NT2/D1 (cell line): ENCODE measurements around the gene CACNA1I.

Source experiments
- DNase-seq: peaks from one replicate; pipeline ENCODE4 v3.0.0-alpha.2; 2011; ENCODE audit warnings: low read depth, low spot score
- H3K27me3 ChIP-seq: 2 replicates; pipeline ENCODE4 v1.6.0; 2011; ENCODE audit warnings: mild to moderate bottlenecking; ENCODE audit not compliant: insufficient read length, insufficient read depth
- H3K36me3 ChIP-seq: 2 replicates; pipeline ENCODE4 v1.6.1; 2011; ENCODE audit warnings: mild to moderate bottlenecking, low read length, mixed read lengths; ENCODE audit not compliant: insufficient read depth, insufficient read length
- H3K4me1 ChIP-seq: 2 replicates; pipeline ENCODE4 v1.5.1; 2011; ENCODE audit not compliant: insufficient read depth, insufficient read length
- H3K4me3 ChIP-seq: 2 replicates; pipeline ENCODE4 v1.5.1; 2011; ENCODE audit warnings: low read depth; ENCODE audit not compliant: insufficient read length
- H3K9ac ChIP-seq: 2 replicates; pipeline ENCODE4 v1.6.0; 2011; ENCODE audit warnings: low read depth; ENCODE audit not compliant: insufficient read length
- H3K9me3 ChIP-seq: 2 replicates; pipeline ENCODE4 v1.5.1; 2011; ENCODE audit warnings: mild to moderate bottlenecking, low read length; ENCODE audit not compliant: insufficient read depth
- SUZ12 ChIP-seq: IDR thresholded peaks from 2 replicates; pipeline ENCODE4 v1.6.1; 2011; ENCODE audit not compliant: insufficient read length, insufficient read depth; ENCODE audit errors: extremely low read depth
- YY1 ChIP-seq: IDR thresholded peaks from 2 replicates; pipeline ENCODE4 v1.6.1; 2011; ENCODE audit not compliant: insufficient read length, insufficient read depth
- ZNF274 ChIP-seq: IDR thresholded peaks from 2 replicates; pipeline ENCODE4 v1.6.1; 2011; ENCODE audit warnings: mild to moderate bottlenecking, low read depth, low read length

CACNA1I gene

GRCh38 chr22:39735776-39736175 lies 165.2 kb downstream of the CACNA1I start:
- Histone ChIP-seq H3K4me3 (no peak overlapping the region), H3K9ac (no peak overlapping the region), H3K9me3 (peaks cover 5% of the 10 kb centered on the region; the same call in 1 of the 2 replicates), H3K27me3 (no peaks in the 10 kb centered on the region), H3K36me3 (no peaks in the 10 kb centered on the region), H3K4me1 (peaks cover 5% of the 10 kb centered on the region)
- no peak for TF ChIP-seq SUZ12
- TF ChIP-seq YY1, result no peak
- no peak for TF ChIP-seq ZNF274
- no peak for DNase-seq

GRCh38 chr22:39738746-39739145 lies 168.2 kb downstream of the CACNA1I start:
- no peak for DNase-seq
- no peaks in the 10 kb centered on the region for H3K36me3 ChIP-seq
- H3K4me3 ChIP-seq, result no peak overlapping the region
- no peaks in the 10 kb centered on the region for H3K27me3 ChIP-seq
- peaks cover 5% of the 10 kb centered on the region; the same call in 1 of the 2 replicates for H3K9me3 ChIP-seq
- H3K9ac ChIP-seq, result no peak overlapping the region
- H3K4me1 ChIP-seq, result no peaks in the 10 kb centered on the region
- TF ChIP-seq ZNF274 (no peak), YY1 (no peak), SUZ12 (no peak)
